HG02642 (cell line): ENCODE measurements around the gene MACROD2.
"Not testable (repeated sequence)": the region's sequence is repeated elsewhere in the genome, so short reads cannot be mapped to it uniquely, and the experiment has no call there.

ENCODE experiments used
- ATAC-seq: cut with Tn5 transposase; IDR thresholded peaks from one replicate; pipeline ENCODE4 v1.9.1; 2021; ENCODE audit warnings: mild to moderate bottlenecking; ENCODE audit not compliant: unreplicated experiment, poor library complexity

MACROD2 gene

GRCh38 chr20:14984768-14985622 is 989.7 kb downstream of the MACROD2 start:
- ATAC-seq, result no peak

- no peak for ATAC-seq
Observed at GRCh38 chr20:14986026-14986655, 990.8 kb downstream of the MACROD2 start.

GRCh38 chr20:14986656-14987055 is 991.3 kb downstream of the MACROD2 start:
- ATAC-seq, result no peak

GRCh38 chr20:14989535-14990290 is 994.4 kb downstream of the MACROD2 start:
- no peak for ATAC-seq

- ATAC-seq, result no peak
Observed at GRCh38 chr20:14991023-14991422, 995.7 kb downstream of the MACROD2 start.

DNA sequence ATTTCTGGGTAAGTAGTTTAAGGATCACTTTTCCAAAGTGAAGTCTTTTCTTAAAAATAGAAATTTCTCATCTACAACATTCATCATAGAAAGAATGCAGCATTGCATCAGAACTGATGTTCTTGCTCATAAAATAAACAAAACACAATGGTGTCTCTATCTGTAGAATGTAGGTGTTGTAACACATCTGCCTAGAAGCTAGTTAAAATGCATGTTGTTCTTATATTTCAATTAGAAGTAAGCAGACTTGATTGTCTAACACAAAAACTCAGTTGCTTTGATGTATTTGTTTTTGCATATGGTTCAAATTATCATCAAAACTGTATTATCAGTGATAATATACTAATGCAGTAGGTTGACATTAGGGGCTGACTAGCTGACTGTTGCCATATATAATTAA is 996.8 kb downstream of the MACROD2 start:
- ATAC-seq, result no peak

DNA sequence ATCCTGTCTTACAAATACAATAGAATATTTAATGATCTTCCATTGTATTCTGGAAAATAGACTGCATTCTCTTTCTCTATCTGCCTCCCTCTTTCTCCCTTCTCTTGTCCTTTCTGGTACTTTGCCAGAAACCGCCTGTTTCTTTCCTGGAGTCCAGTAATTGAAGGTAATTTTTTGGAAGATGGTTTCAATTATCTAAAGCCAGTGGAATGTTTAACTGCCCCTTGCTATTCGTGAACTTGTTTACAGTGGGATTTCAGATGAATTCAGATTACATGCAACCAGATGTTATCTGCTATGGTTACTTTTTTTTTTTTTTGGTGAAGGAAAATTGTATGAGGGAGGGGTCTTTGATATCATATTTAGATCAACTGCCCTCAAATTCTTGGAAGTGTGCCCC is 997.6 kb downstream of the MACROD2 start:
- no peak for ATAC-seq

- no peak for ATAC-seq
Observed at GRCh38 chr20:14996883-14997672, 1001.8 kb downstream of the MACROD2 start.

DNA sequence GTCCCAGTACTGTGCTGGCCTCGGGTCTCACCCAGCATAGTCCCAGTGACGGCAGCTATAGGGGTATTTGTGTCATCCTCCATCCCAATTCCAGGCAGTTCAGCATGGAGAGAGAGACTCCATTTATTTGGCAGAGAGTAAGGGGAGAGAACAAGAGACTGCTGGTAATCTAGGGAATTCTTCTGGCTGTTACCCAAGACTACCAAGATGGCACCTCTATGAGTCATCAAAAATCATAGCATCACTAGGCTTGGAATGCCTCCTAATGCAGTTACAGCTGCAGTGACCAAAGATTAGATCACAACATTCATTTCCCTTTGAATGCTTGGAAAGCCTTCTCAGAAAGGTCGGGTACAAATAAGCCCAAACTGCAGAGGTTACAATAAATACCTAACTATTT is 1002.5 kb downstream of the MACROD2 start:
- ATAC-seq, result no peak

DNA sequence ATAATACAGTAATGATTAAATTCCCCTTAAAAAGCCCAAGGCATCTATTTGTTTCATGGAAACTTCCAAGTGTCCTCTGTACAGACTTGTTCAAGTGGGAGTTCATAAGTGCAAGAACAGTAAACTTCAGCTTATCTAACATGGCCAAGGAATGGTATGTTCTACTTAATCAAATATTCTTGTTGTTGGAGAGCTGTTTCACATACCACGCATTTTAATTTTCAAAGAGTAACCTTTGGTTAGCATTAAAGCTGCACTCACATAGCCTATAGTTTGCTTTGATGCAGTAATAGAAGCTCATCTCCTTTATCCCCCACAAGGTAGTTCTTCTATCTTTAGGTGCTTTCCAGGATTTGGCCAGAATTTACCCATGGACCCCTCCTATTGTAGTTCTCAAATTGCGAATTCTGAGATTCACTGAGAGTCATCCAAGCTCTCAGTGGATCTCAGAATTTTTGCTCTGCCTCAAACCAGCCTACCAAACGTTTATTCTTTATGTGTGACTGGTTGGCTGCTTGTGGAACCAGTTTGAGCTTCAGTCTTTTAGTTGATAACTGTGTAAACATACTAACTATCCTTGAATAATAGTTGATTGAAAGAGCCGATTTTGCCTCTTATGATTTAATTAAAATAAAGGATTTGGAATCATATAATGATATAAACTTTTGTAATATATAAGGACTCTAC is 1010.1 kb downstream of the MACROD2 start:
- no peak for ATAC-seq

DNA sequence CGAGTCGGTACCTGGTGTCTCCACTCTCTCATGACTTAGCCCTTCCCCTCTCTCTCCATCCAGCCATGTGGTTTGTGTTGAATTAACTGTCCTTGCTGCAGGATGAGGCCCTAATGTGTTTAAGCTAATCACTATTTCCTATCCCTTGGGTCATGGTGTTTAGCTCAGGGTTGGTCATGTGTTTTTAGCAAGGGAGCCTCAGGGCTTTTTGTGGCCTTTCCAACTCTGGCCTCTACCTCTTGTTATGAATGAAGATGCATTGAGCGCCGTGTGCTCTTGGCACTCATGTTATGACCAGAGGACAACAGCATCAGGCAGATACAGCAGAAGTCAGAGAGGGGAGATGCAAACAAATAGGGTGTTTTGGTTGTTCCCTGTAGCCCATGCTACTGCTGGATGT is 1016.3 kb downstream of the MACROD2 start:
- no peak for ATAC-seq

DNA sequence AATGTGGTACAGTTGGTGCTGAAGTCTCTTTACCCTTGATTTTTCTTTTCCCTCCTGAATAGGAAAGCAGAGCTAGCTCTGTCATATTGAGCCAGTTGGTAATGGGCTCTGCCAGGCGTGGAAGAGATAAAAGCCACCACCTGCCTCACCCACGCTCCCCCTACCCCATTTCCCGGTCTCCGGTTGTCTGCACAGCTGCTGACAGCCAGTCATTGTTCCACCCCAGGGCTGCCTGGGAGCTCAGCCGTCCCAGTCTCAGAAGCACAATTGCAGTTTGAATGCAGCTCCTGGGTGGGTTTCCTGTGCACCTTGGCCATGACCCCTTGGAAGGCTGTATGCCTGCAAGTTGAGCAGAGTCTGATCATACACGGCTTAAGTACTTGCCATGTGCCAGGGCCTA is 1017.2 kb downstream of the MACROD2 start:
- no peak for ATAC-seq

DNA sequence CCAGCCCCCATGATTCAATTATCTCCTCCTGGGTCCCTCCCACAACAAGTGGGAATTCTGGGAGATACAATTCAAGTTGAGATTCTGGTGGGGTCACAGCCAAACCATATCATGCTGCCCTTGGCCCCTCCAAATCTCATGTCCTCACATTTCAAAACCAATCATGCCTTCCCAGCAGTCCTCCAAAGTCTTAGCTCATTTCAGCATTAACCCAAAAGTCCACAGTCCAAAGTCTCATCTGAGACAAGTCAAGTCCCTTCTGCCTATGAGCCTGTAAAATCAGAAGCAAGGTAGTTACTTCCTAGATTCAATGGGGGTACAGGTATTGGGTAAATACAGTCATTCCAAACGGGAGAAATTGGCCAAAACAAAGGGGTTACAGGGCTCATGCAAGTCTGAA is 1021.6 kb downstream of the MACROD2 start:
- ATAC-seq, result not testable (repeated sequence)

- no peak for ATAC-seq
Observed at GRCh38 chr20:15018966-15019365, 1023.6 kb downstream of the MACROD2 start.

DNA sequence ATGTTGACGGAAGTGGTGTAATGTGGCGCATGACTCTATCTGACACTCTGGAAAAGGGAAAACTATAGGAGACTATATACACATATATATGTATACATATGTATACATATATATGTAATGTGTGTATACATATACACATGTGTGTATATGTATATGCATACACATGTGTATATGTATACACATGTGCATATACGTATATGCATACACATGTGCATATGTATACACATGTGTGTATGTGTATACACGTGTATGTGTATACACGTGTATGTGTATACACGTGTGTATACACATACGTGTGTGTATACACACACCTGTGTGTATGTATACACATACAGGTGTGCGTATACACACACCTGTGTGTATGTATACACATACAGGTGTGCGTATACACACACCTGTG is 1025.5 kb downstream of the MACROD2 start:
- ATAC-seq, result no peak

- ATAC-seq, result no peak
Observed at GRCh38 chr20:15022921-15023320, 1027.6 kb downstream of the MACROD2 start.

DNA sequence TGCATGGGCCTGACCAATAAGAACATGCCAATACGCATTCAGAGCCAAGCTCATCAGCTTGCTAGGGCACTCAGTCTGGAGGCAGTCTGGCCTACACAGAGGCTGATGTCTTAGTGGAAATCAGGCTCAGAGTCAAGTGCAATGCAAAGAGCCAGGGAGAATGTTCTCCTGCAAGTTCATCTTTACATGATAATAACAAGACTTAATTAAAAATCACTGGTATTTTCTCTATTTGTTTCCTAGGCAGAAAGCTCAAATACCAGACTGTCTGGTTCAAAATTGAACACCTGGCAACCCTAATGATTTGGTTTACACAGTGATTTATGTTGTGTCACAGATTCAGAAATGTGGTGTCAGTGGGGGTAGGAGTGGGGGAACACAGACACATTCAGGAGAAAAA is 1031.4 kb downstream of the MACROD2 start:
- no peak for ATAC-seq

DNA sequence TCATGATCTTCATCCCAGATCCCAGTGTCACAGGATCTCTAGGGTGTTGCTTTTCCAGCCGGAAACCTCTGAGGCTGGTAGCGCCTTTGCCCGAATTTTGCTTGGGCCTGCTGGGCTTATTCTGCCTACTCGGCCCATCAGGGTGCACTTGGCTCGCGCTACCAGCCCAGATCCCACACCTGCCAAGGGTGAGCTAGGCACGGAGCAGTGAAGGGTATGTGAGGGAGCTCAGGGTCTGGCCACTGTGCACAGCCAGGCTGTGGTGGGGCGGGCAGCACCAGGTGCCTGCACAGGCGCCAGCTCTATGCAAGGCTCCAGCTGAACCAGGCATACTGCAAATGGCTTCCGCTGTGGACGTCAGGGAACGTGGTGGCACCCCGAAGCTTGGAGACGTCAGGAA is 1035.5 kb downstream of the MACROD2 start:
- no peak for ATAC-seq

DNA sequence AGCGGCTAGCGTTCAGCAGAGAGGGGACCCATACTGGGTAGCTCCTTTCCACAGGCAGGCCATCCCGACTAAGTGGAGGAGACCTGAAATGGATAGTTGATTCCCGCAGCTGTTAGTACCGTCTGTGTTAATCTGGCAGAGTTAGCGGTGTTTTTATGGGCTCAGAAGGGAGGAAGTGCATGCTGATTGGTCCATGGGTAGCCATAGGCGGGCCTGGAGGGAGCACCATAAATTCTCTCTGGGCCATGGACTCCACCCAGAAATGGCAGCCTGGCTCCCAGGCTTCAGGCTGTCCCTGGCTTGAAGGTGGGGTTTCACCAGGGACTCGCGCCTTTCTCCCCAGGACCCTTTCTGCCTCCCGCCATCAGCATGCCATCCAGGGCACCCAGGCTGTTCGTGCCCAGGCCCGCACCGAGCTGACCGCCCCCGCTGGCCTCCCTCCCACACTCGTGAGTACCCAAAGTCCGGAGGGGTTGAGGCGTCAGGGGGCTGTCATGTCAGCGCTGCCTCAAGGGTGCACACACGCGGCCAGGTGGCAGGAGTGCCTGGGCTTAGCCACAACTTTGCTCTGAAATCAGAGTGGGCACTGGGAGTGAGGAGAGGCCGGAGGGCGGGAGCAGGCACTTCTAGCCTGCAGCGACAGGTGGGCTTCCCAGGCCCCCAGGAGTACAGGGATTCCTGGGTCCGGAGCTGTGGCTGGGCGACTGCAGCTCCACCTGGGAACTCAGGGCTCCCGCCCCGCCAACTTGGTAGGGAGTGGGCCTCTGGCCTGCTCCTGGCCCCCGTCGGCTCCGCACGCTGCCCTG is 1036.4 kb downstream of the MACROD2 start:
- ATAC-seq, result no peak
